Stomach (tissue), 9 donors: ENCODE measurements around the gene DEDD2. TPM values are rescaled to one million over a fixed set of nuclear protein-coding genes. Genes with fewer than 3 reads are reported as not detected.

Source experiments
- DNase-seq, 2 donors: peaks; one replicate each; pipeline versions ENCODE4 v3.0.0 to v3.0.0-alpha.2; 2013 to 2019
- H3K27ac ChIP-seq, 5 donors: fragments of 200-600 bp in 4 of 5; sonication (generic) in 4 of 5; one replicate each; pipeline ENCODE4 v1.5.1; 2013 to 2019; ENCODE audit warnings: mild to moderate bottlenecking in 1 of 5, moderate library complexity in 1 of 5
- H3K27me3 ChIP-seq, 3 donors: fragments of 200-600 bp; sonication (generic); one replicate each; pipeline ENCODE4 v1.5.1; 2017 to 2019; ENCODE audit warnings: mixed run types in 1 of 3
- H3K36me3 ChIP-seq, 4 donors: fragments of 200-600 bp; sonication (generic); 1 replicate in 3 of 4; 2 replicates in 1 of 4; pipeline ENCODE4 v1.5.1; 2016 to 2019
- H3K4me1 ChIP-seq, 4 donors: fragments of 200-600 bp; sonication (generic); one replicate each; pipeline ENCODE4 v1.5.1; 2016 to 2019
- H3K4me3 ChIP-seq, 4 donors: fragments of 200-600 bp; sonication (generic) in 3 of 4; one replicate each; pipeline ENCODE4 v1.5.1; 2016 to 2019; ENCODE audit warnings: mild to moderate bottlenecking in 1 of 4
- H3K9me3 ChIP-seq, 4 donors: fragments of 200-600 bp; sonication (generic); one replicate each; pipeline ENCODE4 v1.5.1; 2016 to 2019
- EP300 ChIP-seq: sonication (generic); formaldehyde crosslinking; IDR thresholded peaks from one replicate; pipeline ENCODE4 v1.6.1; 2017; ENCODE audit warnings: antibody characterized with exemption
- POLR2A ChIP-seq, 4 donors: fragments of 450-650 bp; IDR thresholded peaks; one replicate each; pipeline ENCODE4 v1.6.1; 2016; ENCODE audit warnings: antibody characterized with exemption in 4 of 4, control low read depth in 2 of 4, mild to moderate bottlenecking in 1 of 4, moderate library complexity in 1 of 4
- POLR2AphosphoS5 ChIP-seq, 3 donors: sonication (generic); formaldehyde crosslinking; IDR thresholded peaks; one replicate each; pipeline ENCODE4 v1.6.1; 2016; ENCODE audit warnings: antibody characterized with exemption in 3 of 3
- WGBS, 5 donors: extraction: QIAGEN DNeasy Blood & Tissue Kit in 3 of 5; methylation state at CpG; one replicate each; pipeline versions ENCODE4 v1.1.5 to v1.1.7; 2013 to 2018; 5-methylcytosine and 5-hydroxymethylcytosine counted together
- intact Hi-C: fragments of 100-400 bp; cut with DNase I; formaldehyde crosslinking; loops from one replicate; pipeline ENCODE4 v1.15.1; 2023; ENCODE audit warnings: low total_unique reads
- polyA plus RNA-seq, 3 donors: library from polyadenylated mRNA; stranded (reverse); fragments of 200-250 nt; gene quantifications; one replicate each; pipeline ENCODE4 v1.2.3, GENCODE V29; 2013
- total RNA-seq, 5 donors: library from RNA; depleted of rRNA; stranded (reverse); fragments of >200 nt; gene quantifications; one replicate each; pipeline versions ENCODE4 v1.1.0 to v1.2.3, GENCODE V29; 2014 to 2016
- TF ChIP-seq, protein P1 (sequence below), 7 experiments: fragments of 450-650 bp in 4 of 7; fragments of 200-600 bp in 3 of 7; sonication (generic) in 3 of 7; IDR thresholded peaks; one replicate each; pipeline ENCODE4 v1.5.1; 2016 to 2019; ENCODE audit warnings: antibody characterized with exemption in 7 of 7, control low read depth in 2 of 7, mild to moderate bottlenecking in 1 of 7
- donor health status: healthy with polysubstance abuse.
- donor health status: Bipolar disorder and iron deficiency.
- donor health status: healthy.

The DEDD2 gene
- total and polyA plus RNA-seq, 8 donors, result 16.7 to 195 (median 29.0) TPM

DNA sequence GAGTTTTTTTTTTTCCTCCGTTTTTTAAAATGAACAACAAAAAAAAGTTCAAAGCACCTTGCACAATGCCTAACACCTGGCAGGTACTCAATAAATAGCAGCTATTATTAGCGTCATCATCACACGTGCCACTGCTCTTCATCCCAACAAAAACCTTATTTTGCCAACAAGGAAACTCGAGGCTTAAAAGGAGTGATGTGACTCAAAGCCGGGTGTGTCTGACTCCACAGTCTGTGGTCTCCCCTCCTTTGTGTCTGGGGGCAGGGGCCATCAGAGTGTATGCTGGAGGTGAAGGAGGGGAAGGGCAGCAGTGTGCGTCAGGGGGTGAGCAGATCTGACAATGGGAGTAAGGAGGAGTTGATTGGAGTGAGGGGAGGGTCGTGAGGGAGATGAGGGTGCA, 51.2 kb downstream of the DEDD2 start:
- intact Hi-C loops, result no loop called here
- TF ChIP-seq, protein P1, sequence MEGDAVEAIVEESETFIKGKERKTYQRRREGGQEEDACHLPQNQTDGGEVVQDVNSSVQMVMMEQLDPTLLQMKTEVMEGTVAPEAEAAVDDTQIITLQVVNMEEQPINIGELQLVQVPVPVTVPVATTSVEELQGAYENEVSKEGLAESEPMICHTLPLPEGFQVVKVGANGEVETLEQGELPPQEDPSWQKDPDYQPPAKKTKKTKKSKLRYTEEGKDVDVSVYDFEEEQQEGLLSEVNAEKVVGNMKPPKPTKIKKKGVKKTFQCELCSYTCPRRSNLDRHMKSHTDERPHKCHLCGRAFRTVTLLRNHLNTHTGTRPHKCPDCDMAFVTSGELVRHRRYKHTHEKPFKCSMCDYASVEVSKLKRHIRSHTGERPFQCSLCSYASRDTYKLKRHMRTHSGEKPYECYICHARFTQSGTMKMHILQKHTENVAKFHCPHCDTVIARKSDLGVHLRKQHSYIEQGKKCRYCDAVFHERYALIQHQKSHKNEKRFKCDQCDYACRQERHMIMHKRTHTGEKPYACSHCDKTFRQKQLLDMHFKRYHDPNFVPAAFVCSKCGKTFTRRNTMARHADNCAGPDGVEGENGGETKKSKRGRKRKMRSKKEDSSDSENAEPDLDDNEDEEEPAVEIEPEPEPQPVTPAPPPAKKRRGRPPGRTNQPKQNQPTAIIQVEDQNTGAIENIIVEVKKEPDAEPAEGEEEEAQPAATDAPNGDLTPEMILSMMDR (IDR thresholded peaks at IDR 0.05), result no peak
- TF ChIP-seq EP300 (no peak), POLR2A (IDR thresholded peaks at IDR 0.05) (no peak)

GRCh38 chr19:42165146-42165545, 52.3 kb downstream of the DEDD2 start:
- intact Hi-C loops, result no loop called here
- no peaks in the 10 kb centered on the region for H3K9me3 ChIP-seq
- H3K4me3 ChIP-seq, result no peak overlapping the region
- H3K27me3 ChIP-seq, result peaks cover 0 to 39% (median 7%) of the 10 kb centered on the region in 3 donors
- TF ChIP-seq POLR2A (IDR thresholded peaks at IDR 0.05) (no peak), EP300 (no peak), POLR2AphosphoS5 (IDR thresholded peaks at IDR 0.05) (no peak)
- TF ChIP-seq, protein P1 (IDR thresholded peaks at IDR 0.05), result no peak
- no peak for DNase-seq
- 32 to 46% (median 41%) methylated on average over 2 of the region's 2 CpGs for WGBS, 5 donors
- no peak overlapping the region for H3K27ac ChIP-seq
- H3K36me3 ChIP-seq, result no peaks in the 10 kb centered on the region
- H3K4me1 ChIP-seq, result no peaks in the 10 kb centered on the region

More for the DNA sequence above, 51.2 kb downstream of the DEDD2 start:
- 31 to 47% (median 38%) methylated on average over 7 of the region's 7 CpGs for WGBS, 5 donors
- Histone ChIP-seq H3K36me3 (no peaks in the 10 kb centered on the region), H3K4me3 (no peak overlapping the region), H3K4me1 (no peaks in the 10 kb centered on the region), H3K9me3 (no peaks in the 10 kb centered on the region), H3K27me3 (peaks cover 0 to 44% (median 7%) of the 10 kb centered on the region in 3 donors), H3K27ac (no peak overlapping the region)
- no peak for DNase-seq

GRCh38 chr19:42161616-42162263, 55.7 kb downstream of the DEDD2 start:
- Histone ChIP-seq H3K9me3 (no peaks in the 10 kb centered on the region), H3K27ac (no peak overlapping the region), H3K36me3 (no peaks in the 10 kb centered on the region), H3K4me1 (no peaks in the 10 kb centered on the region), H3K27me3 (peaks cover 0 to 37% (median 7%) of the 10 kb centered on the region in 3 donors), H3K4me3 (no peak overlapping the region)
- TF ChIP-seq, protein P1 (IDR thresholded peaks at IDR 0.05), result no peak
- TF ChIP-seq EP300 (no peak), POLR2A (IDR thresholded peaks at IDR 0.05) (no peak), POLR2AphosphoS5 (IDR thresholded peaks at IDR 0.05) (no peak)
- 83 to 87% (median 84%) methylated on average over 20 to 21 of the region's 21 CpGs for WGBS, 5 donors
- DNase-seq, result no peak
- intact Hi-C loops, result no loop called here

DNA sequence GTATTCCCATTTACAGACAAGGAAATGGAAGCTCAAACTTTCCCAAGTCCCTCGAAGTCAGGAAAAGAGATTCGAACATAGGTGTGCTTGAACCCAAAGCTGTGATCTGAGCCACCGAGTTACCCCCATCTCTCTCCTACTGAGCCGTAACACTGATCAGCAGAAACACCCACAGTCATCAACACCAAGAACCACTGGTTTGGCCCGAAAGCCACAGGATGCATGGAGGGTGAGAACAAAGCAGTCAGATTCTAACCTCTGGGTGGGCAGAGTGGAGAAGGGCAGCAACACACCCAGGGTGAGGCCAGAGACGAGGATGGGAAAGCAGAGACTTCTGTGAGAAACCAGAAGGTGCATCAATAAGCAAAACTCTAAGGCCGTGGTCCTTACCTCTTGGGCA, 57.5 kb downstream of the DEDD2 start:
- H3K27ac ChIP-seq, result no peak overlapping the region
- H3K9me3 ChIP-seq, result no peaks in the 10 kb centered on the region
- 68 to 82% (median 76%) methylated on average over 7 of the region's 7 CpGs for WGBS, 5 donors
- intact Hi-C loops, result no loop called here
- no peaks in the 10 kb centered on the region for H3K4me1 ChIP-seq
- TF ChIP-seq EP300, result no peak
- TF ChIP-seq, protein P1 (IDR thresholded peaks at IDR 0.05), result no peak
- no peak for TF ChIP-seq POLR2AphosphoS5 (IDR thresholded peaks at IDR 0.05)
- no peak for TF ChIP-seq POLR2A (IDR thresholded peaks at IDR 0.05)
- no peak overlapping the region for H3K4me3 ChIP-seq
- DNase-seq, result no peak
- peaks cover 0 to 53% (median 7%) of the 10 kb centered on the region in 3 donors for H3K27me3 ChIP-seq
- no peaks in the 10 kb centered on the region for H3K36me3 ChIP-seq
